ENCODE results near the gene ZNF514.

The ZNF514 gene

GRCh38 chr2:95159690-95160449, at the start of gene ZNF514:
TSS of gene ZNF514 (minus strand) at chr2:95159848. CDS start at chr2:95153253, 6,595 bp downstream.
- peak; percentile 73 for DNase-seq (ENCODE audit: low read depth)

DNA sequence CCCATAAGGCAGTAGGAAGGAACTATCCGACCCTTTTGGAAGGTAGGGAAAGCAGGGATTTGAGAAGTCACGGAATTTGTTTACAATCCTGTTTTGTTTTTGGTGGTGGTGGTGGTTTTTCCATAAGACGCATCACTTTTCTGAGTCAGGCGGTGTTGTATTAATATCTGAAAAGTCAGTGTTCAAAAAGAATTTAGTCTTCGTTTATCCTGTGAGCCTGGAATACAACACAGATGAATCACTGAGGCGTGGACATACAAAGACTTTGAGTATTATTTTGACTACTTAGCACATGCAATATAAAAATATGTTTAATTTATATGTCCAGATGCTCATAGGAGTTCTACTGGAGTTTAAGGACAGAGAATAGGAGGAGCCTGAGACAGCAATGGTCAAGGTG, 48.5 kb upstream of the ZNF514 start:
- DNase-seq (ENCODE audit: low read depth), result peak; percentile 9
- no peak for TF ChIP-seq CTCF (IDR thresholded peaks at IDR 0.05; ENCODE audit: low read length, missing control alignments)
- H3K4me3 ChIP-seq (replicated peaks; ENCODE audit: low read depth, low read length), result peak overlapping the region; percentile 76

More at GRCh38 chr2:95159690-95160449, at the start of gene ZNF514:
- no peak for TF ChIP-seq CTCF (IDR thresholded peaks at IDR 0.05; ENCODE audit: low read length, missing control alignments)
- H3K4me3 ChIP-seq (replicated peaks; ENCODE audit: low read depth, low read length), result peak within 1 kb of the TSS; percentile 71

DNA sequence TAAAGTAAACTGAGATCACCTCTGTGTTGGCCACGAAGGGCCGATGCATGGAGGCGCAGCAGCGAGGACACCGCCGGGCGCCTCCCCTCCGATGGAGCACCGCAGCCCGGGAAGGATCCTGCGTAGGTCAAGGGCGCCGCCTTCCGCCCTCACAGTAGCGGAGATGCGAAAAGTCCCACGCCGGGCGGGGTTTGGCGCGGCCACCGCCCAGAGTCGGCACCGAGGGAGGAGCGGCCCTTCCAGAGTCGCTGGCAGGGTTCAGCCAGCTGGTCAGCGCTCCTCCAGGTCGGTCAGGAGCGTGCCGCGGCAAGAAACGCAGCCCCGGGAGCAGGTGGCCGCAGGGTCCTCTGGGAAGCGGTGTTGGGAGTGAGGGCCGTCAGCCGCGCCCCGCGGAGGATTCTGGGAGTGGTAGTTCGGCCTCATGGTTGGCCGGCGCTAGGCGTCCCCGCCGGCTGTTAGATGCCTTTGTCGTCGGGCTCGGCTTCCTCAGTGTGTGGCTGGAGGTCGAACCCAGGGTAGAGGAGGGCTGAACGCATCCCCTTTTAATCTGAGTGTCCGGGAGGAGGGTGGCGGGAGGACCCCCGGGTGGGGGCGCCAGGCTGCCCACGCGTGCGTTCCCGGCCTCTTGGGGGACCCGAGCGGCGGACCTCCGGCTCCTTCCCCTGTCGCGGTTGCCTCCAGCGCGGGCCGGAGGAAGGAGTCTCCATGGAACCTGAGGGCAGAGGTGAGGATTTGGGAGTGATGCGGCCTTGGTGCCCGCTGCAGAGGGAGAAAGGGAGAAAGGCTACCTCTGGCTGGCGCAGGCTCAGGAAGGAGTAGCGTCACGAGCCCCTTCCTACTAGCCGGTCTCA, 47.7 kb upstream of the ZNF514 start, which contains the start of gene ZNF892:
ZNF892 (plus strand) TSS at position 411 of the 851 bp plus-strand sequence; CDS start at position 706, 295 bp downstream.
- peak; percentile 17 for TF ChIP-seq CTCF (IDR thresholded peaks at IDR 0.05; ENCODE audit: low read length, missing control alignments)
- peak; percentile 90 for DNase-seq (ENCODE audit: low read depth)
- H3K4me3 ChIP-seq (replicated peaks; ENCODE audit: low read depth, low read length), result peak within 1 kb of the TSS; percentile 76

DNA sequence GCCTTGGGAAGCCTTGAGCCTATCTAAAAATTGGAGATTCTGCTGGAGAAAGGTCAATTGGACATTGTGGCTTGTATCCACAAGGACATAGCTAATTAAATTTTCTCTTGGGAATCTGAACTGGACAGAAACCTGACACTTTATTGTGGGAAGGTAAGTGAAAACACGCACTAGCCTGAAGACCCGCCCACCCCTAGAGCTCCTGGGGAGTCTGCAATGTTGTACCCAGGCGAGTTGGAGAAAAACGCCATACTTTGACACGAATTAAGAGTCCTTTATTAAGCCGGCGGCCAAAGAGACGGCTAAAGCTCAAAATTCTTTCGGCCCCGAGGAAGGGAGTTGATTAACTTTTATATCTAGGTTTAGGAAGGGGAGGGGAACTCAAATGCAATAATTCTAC, 46.4 kb upstream of the ZNF514 start:
- H3K4me3 ChIP-seq (replicated peaks; ENCODE audit: low read depth, low read length), result no peak overlapping the region
- DNase-seq (ENCODE audit: low read depth), result no peak

DNA sequence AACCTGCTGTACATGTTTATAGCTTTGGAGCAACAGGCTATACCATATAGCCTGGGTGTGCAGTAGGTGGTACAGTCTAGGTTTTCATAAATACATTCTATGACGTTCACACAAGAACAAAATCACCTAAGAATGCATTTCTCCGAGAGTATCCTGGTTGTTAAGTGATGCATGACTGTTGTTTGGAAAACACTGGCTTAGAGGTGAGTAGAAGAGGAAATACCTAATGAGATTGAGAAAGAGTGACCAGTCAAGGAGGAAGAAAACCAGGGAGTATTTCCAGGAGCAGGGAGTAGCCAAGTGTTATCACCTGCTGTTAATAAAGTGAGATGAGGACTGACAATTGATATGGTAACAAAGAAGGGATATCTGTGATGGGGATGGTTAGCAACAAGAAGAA, 44.7 kb upstream of the ZNF514 start:
- H3K4me3 ChIP-seq (replicated peaks; ENCODE audit: low read depth, low read length), result no peak overlapping the region
- no peak for DNase-seq (ENCODE audit: low read depth)
- TF ChIP-seq CTCF (IDR thresholded peaks at IDR 0.05; ENCODE audit: low read length, missing control alignments), result no peak

More for the DNA sequence above, 46.4 kb upstream of the ZNF514 start:
- TF ChIP-seq CTCF (IDR thresholded peaks at IDR 0.05; ENCODE audit: low read length, missing control alignments), result no peak

DNA sequence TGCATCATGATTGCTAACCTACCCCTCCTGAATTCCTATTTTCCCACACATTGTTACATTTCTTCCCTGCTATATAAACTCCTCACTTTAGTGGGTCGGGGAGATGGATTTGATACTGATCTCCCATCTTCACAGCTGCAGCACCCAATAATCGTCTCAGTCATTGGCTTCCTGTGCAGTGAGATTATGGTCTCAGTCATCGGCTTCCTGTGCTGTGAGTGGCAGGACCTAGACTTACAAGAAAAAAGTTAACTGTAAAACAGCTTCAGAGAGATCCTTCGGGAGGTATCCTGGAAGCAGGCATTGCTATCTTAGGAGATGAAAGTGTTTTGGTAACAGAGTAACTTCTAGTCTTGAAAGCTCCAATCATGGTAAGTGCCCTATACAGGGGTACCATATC, 44.3 kb upstream of the ZNF514 start:
- TF ChIP-seq CTCF (IDR thresholded peaks at IDR 0.05; ENCODE audit: low read length, missing control alignments), result no peak

More for the DNA sequence above, 44.3 kb upstream of the ZNF514 start:
- DNase-seq (ENCODE audit: low read depth), result no peak
- H3K4me3 ChIP-seq (replicated peaks; ENCODE audit: low read depth, low read length), result no peak overlapping the region

Measured in fibroblast of pulmonary artery (primary cell).